ENCODE measurements around the gene IPO11.
A peak's percentile ranks its signal among the peaks of the same experiment; 100 is the strongest.

IPO11 gene

DNA sequence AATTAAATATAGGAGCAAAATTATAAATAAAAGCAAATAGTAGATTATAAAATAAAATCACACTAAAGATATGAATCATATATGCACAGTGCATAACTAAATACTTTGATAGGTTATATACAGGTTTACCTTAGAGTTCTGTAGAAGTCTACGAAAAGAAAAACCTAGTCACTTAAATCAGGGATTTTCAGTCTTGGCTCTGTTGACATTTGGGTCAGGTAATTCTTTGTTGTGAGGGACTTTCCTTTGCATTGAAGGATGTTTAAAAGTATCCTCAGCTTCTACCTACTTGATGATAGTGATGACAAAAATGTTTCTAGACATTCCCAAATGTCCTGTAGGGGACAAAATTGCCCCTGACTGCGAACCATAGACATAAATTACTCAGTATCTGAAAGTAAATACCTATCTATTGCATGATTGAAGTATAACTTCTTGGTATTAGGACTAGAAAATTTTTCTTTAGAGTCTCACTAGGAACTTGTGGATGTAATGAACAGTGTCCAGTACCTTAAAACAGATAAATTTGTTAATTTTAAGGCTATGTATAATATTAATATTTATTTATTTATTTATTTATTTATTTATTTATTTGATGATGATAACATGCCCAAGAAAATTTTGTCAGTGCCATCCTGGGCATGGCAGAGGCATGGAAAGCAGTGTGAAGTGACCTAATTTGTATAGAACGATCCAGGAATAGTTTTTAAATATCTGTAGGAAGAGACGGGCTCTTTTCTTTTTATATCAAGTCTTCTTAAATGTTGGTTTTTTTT, 122.1 kb downstream of the IPO11 start:
- WGBS, result 0% methylated on average over 2 of the region's 4 CpGs
- Histone ChIP-seq H2AFZ (ENCODE audit: low read depth, low read length) (no peak overlapping the region), H3K4me1 (ENCODE audit: control insufficient read depth, insufficient read depth, low read depth, low read length) (no peaks in the 10 kb centered on the region)

DNA sequence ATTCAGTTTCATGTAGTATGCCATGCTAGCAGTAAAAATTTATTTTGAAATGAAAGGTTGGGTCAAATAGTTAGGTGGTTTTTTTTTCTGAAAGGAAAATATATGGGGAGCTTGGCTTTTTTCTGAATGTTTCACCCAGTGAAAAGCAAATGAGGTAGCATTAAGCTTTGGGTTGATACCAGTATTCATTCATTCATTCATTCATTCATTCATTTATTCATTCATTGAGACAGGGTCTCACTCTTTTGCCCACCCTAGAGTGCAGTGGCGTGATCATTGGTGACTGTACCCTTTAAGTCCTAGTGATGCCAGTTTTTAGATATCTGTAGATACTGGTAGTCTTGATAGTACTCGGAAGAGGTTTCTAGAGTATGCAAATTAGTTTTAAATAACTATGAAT, 123.7 kb downstream of the IPO11 start:
- Histone ChIP-seq H3K36me3 (ENCODE audit: control insufficient read depth in 1 of 2, insufficient read depth in 2 of 2, low read depth in 1 of 2, low read length in 2 of 2) (peaks cover 0 to 31% of the 10 kb centered on the region in 2 experiments), H3K4me2 (ENCODE audit: low read length, poor library complexity, severe bottlenecking) (no peak overlapping the region), H3K4ac (ENCODE audit: low read depth in 1 of 2, low read length in 2 of 2) (no peak overlapping the region), H4K91ac (ENCODE audit: low read length) (no peak overlapping the region), H3K4me3 (ENCODE audit: insufficient read depth in 1 of 2, low read depth in 1 of 2, low read length in 2 of 2) (no peak overlapping the region), H2AFZ (ENCODE audit: low read depth, low read length) (no peak overlapping the region), H3K18ac (ENCODE audit: low read depth in 1 of 2, low read length in 2 of 2) (no peak overlapping the region), H4K8ac (ENCODE audit: low read length) (no peak overlapping the region), H3K79me1 (replicated peaks; ENCODE audit: low read length, poor library complexity, severe bottlenecking) (peaks cover 3% of the 10 kb centered on the region), H3K23ac (ENCODE audit: low read length in 2 of 2) (no peak overlapping the region), H2AK5ac (ENCODE audit: low read length, severe bottlenecking) (no peak overlapping the region), H2BK5ac (ENCODE audit: low read depth, low read length, poor library complexity, severe bottlenecking) (no peak overlapping the region), H2BK12ac (ENCODE audit: low read length in 2 of 2) (no peak overlapping the region), H3K4me1 (ENCODE audit: control insufficient read depth, insufficient read depth, low read depth, low read length) (no peaks in the 10 kb centered on the region), H3K27me3 (ENCODE audit: control insufficient read depth in 1 of 2, insufficient read depth in 1 of 2, low read length in 2 of 2) (no peaks in the 10 kb centered on the region), H3K14ac (ENCODE audit: low read length in 2 of 2) (no peak overlapping the region), H2BK120ac (ENCODE audit: low read depth, low read length) (no peak overlapping the region), H2BK15ac (ENCODE audit: low read depth, poor library complexity, severe bottlenecking) (no peak overlapping the region), H3K27ac (ENCODE audit: low read length, poor library complexity, severe bottlenecking) (no peak overlapping the region), H3K9ac (ENCODE audit: low read length) (no peak overlapping the region), H3K9me3 (ENCODE audit: control insufficient read depth, low read length) (no peaks in the 10 kb centered on the region)
- no CpG with 5 or more reads among the region's 2 CpGs for WGBS
- DNase-seq, result no peak

More for the DNA sequence above, 122.1 kb downstream of the IPO11 start:
- no peak overlapping the region for H3K18ac ChIP-seq (ENCODE audit: low read depth in 1 of 2, low read length in 2 of 2)
- H3K4me2 ChIP-seq (ENCODE audit: low read length, poor library complexity, severe bottlenecking), result no peak overlapping the region
- no peak overlapping the region for H3K27ac ChIP-seq (ENCODE audit: low read length, poor library complexity, severe bottlenecking)
- no peaks in the 10 kb centered on the region for H3K27me3 ChIP-seq (ENCODE audit: control insufficient read depth in 1 of 2, insufficient read depth in 1 of 2, low read length in 2 of 2)
- no peaks in the 10 kb centered on the region for H3K9me3 ChIP-seq (ENCODE audit: control insufficient read depth, low read length)
- H3K9ac ChIP-seq (ENCODE audit: low read length), result no peak overlapping the region
- H3K14ac ChIP-seq (ENCODE audit: low read length in 2 of 2), result no peak overlapping the region
- H2BK15ac ChIP-seq (ENCODE audit: low read depth, poor library complexity, severe bottlenecking), result no peak overlapping the region
- no peak for DNase-seq
- no peak overlapping the region for H2BK120ac ChIP-seq (ENCODE audit: low read depth, low read length)
- H4K91ac ChIP-seq (ENCODE audit: low read length), result no peak overlapping the region
- no peak overlapping the region for H3K4ac ChIP-seq (ENCODE audit: low read depth in 1 of 2, low read length in 2 of 2)
- no peak overlapping the region for H2BK5ac ChIP-seq (ENCODE audit: low read depth, low read length, poor library complexity, severe bottlenecking)
- no peak overlapping the region for H2BK12ac ChIP-seq (ENCODE audit: low read length in 2 of 2)
- no peak overlapping the region for H3K4me3 ChIP-seq (ENCODE audit: insufficient read depth in 1 of 2, low read depth in 1 of 2, low read length in 2 of 2)
- H3K79me1 ChIP-seq (replicated peaks; ENCODE audit: low read length, poor library complexity, severe bottlenecking), result peaks cover 3% of the 10 kb centered on the region
- no peak overlapping the region for H3K23ac ChIP-seq (ENCODE audit: low read length in 2 of 2)
- peaks cover 0 to 37% of the 10 kb centered on the region in 2 experiments for H3K36me3 ChIP-seq (ENCODE audit: control insufficient read depth in 1 of 2, insufficient read depth in 2 of 2, low read depth in 1 of 2, low read length in 2 of 2)
- no peak overlapping the region for H2AK5ac ChIP-seq (ENCODE audit: low read length, severe bottlenecking)
- no peak overlapping the region for H4K8ac ChIP-seq (ENCODE audit: low read length)

DNA sequence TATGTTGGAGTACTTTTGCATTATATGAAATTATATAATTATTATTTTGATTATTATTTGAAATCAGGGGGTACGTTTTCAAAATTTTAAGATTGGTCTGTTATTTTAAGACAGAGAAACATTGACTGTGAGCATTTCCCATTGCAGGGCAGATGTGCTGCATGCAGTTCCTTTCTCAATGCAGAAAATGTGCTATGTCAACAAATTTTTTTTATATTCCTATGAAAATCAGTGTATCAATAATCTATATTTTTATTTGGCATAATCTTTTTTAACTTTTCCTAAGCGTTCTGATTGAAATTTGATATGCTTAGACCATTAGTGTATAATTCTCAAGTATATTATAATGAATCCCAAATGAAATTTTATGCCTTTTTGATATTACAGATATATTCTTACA, 124.2 kb downstream of the IPO11 start:
- no peak overlapping the region for H3K27ac ChIP-seq (ENCODE audit: low read length, poor library complexity, severe bottlenecking)
- H3K9me3 ChIP-seq (ENCODE audit: control insufficient read depth, low read length), result no peaks in the 10 kb centered on the region
- H3K9ac ChIP-seq (ENCODE audit: low read length), result no peak overlapping the region
- no peak overlapping the region for H4K91ac ChIP-seq (ENCODE audit: low read length)
- H2BK120ac ChIP-seq (ENCODE audit: low read depth, low read length), result no peak overlapping the region
- no peak overlapping the region for H3K18ac ChIP-seq (ENCODE audit: low read depth in 1 of 2, low read length in 2 of 2)
- no peaks in the 10 kb centered on the region for H3K4me1 ChIP-seq (ENCODE audit: control insufficient read depth, insufficient read depth, low read depth, low read length)
- H3K4ac ChIP-seq (ENCODE audit: low read depth in 1 of 2, low read length in 2 of 2), result no peak overlapping the region
- DNase-seq, result no peak
- no peak overlapping the region for H3K23ac ChIP-seq (ENCODE audit: low read length in 2 of 2)
- H3K36me3 ChIP-seq (ENCODE audit: control insufficient read depth in 1 of 2, insufficient read depth in 2 of 2, low read depth in 1 of 2, low read length in 2 of 2), result peaks cover 0 to 25% of the 10 kb centered on the region in 2 experiments
- H3K79me1 ChIP-seq (replicated peaks; ENCODE audit: low read length, poor library complexity, severe bottlenecking), result peaks cover 3% of the 10 kb centered on the region
- no peak overlapping the region for H2BK12ac ChIP-seq (ENCODE audit: low read length in 2 of 2)
- H2BK15ac ChIP-seq (ENCODE audit: low read depth, poor library complexity, severe bottlenecking), result no peak overlapping the region
- H2AK5ac ChIP-seq (ENCODE audit: low read length, severe bottlenecking), result no peak overlapping the region
- H4K8ac ChIP-seq (ENCODE audit: low read length), result no peak overlapping the region
- no peak overlapping the region for H3K4me2 ChIP-seq (ENCODE audit: low read length, poor library complexity, severe bottlenecking)
- no peak overlapping the region for H3K14ac ChIP-seq (ENCODE audit: low read length in 2 of 2)
- no peak overlapping the region for H3K4me3 ChIP-seq (ENCODE audit: insufficient read depth in 1 of 2, low read depth in 1 of 2, low read length in 2 of 2)
- no peak overlapping the region for H2AFZ ChIP-seq (ENCODE audit: low read depth, low read length)
- H2BK5ac ChIP-seq (ENCODE audit: low read depth, low read length, poor library complexity, severe bottlenecking), result no peak overlapping the region
- 100% methylated on average over 1 of the region's 2 CpGs for WGBS
- H3K27me3 ChIP-seq (ENCODE audit: control insufficient read depth in 1 of 2, insufficient read depth in 1 of 2, low read length in 2 of 2), result no peaks in the 10 kb centered on the region

DNA sequence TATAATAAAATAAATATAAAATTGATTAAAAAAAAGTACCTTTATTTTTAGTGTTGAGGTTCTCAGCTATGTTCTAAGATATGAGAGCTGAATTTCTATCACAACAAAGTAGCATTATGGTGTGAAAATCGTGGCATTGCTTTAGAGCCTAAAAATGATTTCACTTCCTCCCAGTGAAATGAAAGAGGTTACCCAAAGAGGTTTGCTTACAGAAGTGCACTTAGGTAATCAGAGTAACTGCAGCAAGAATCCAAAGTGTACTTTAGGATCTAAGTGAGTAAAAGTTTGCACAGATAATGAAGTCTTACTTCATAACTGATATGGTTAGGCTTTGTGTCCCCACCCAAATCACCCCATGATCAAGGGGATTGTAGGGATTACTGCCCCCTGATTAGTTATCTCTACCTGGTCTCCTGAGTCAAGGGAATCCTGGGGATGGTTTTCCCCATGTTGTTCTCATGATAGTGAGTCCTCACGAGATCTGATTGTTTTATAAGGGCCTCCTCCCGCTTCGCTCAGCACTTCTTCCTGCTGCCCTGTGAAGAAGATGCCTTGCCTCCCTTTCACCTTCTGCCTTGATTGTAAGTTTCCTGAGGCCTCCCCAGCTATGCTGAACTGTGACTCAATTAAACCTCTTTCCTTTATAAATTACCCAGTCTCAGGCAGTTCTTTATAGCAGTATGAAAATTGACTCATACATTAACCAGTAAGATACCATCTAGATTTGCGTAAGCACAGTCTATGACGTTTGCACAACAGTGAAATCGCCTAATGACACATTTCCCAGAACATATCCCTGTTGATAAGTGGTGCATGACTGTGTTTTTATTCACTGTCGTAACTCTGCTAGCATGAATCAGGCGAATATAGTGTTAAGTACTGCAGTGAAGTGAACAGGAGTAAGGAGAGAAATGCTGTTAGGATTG, 125.7 kb downstream of the IPO11 start:
- no peak overlapping the region for H3K4me2 ChIP-seq (ENCODE audit: low read length, poor library complexity, severe bottlenecking)
- H2BK12ac ChIP-seq (ENCODE audit: low read length in 2 of 2), result no peak overlapping the region
- no peak overlapping the region for H4K8ac ChIP-seq (ENCODE audit: low read length)
- H3K36me3 ChIP-seq (ENCODE audit: control insufficient read depth in 1 of 2, insufficient read depth in 2 of 2, low read depth in 1 of 2, low read length in 2 of 2), result peaks cover 0 to 24% of the 10 kb centered on the region in 2 experiments
- no peaks in the 10 kb centered on the region for H3K27me3 ChIP-seq (ENCODE audit: control insufficient read depth in 1 of 2, insufficient read depth in 1 of 2, low read length in 2 of 2)
- DNase-seq, result peak; percentile 94
- WGBS, result 82% methylated on average over 9 of the region's 9 CpGs
- H3K4me1 ChIP-seq (ENCODE audit: control insufficient read depth, insufficient read depth, low read depth, low read length), result no peaks in the 10 kb centered on the region
- H2AFZ ChIP-seq (ENCODE audit: low read depth, low read length), result no peak overlapping the region
- H3K9ac ChIP-seq (ENCODE audit: low read length), result no peak overlapping the region
- no peak overlapping the region for H4K91ac ChIP-seq (ENCODE audit: low read length)
- no peak overlapping the region for H3K23ac ChIP-seq (ENCODE audit: low read length in 2 of 2)
- no peak overlapping the region for H2BK5ac ChIP-seq (ENCODE audit: low read depth, low read length, poor library complexity, severe bottlenecking)
- no peak overlapping the region for H3K27ac ChIP-seq (ENCODE audit: low read length, poor library complexity, severe bottlenecking)
- no peak overlapping the region for H2BK120ac ChIP-seq (ENCODE audit: low read depth, low read length)
- H3K79me1 ChIP-seq (replicated peaks; ENCODE audit: low read length, poor library complexity, severe bottlenecking), result peaks cover 3% of the 10 kb centered on the region
- H3K18ac ChIP-seq (ENCODE audit: low read depth in 1 of 2, low read length in 2 of 2), result no peak overlapping the region
- no peak overlapping the region for H3K14ac ChIP-seq (ENCODE audit: low read length in 2 of 2)
- H2BK15ac ChIP-seq (ENCODE audit: low read depth, poor library complexity, severe bottlenecking), result no peak overlapping the region
- no peak overlapping the region for H3K4ac ChIP-seq (ENCODE audit: low read depth in 1 of 2, low read length in 2 of 2)
- no peaks in the 10 kb centered on the region for H3K9me3 ChIP-seq (ENCODE audit: control insufficient read depth, low read length)
- H2AK5ac ChIP-seq (ENCODE audit: low read length, severe bottlenecking), result no peak overlapping the region
- no peak overlapping the region for H3K4me3 ChIP-seq (ENCODE audit: insufficient read depth in 1 of 2, low read depth in 1 of 2, low read length in 2 of 2)
